Smooth muscle cell of the coronary artery (primary cell): ENCODE results near the gene ADAM33. TPM values are rescaled to one million over a fixed set of nuclear protein-coding genes. Genes with fewer than 3 reads are reported as not detected.

Source experiments
- total RNA-seq: library from RNA; depleted of rRNA; stranded (reverse); fragments of >200 nt; gene quantifications from 2 replicates; pipeline ENCODE4 v1.2.3, GENCODE V29; 2014; ENCODE audit warnings: low replicate concordance

Gene ADAM33, protein sequence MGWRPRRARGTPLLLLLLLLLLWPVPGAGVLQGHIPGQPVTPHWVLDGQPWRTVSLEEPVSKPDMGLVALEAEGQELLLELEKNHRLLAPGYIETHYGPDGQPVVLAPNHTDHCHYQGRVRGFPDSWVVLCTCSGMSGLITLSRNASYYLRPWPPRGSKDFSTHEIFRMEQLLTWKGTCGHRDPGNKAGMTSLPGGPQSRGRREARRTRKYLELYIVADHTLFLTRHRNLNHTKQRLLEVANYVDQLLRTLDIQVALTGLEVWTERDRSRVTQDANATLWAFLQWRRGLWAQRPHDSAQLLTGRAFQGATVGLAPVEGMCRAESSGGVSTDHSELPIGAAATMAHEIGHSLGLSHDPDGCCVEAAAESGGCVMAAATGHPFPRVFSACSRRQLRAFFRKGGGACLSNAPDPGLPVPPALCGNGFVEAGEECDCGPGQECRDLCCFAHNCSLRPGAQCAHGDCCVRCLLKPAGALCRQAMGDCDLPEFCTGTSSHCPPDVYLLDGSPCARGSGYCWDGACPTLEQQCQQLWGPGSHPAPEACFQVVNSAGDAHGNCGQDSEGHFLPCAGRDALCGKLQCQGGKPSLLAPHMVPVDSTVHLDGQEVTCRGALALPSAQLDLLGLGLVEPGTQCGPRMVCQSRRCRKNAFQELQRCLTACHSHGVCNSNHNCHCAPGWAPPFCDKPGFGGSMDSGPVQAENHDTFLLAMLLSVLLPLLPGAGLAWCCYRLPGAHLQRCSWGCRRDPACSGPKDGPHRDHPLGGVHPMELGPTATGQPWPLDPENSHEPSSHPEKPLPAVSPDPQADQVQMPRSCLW
- 0.30 and 48.6 TPM in 2 replicates for total RNA-seq

DNA sequence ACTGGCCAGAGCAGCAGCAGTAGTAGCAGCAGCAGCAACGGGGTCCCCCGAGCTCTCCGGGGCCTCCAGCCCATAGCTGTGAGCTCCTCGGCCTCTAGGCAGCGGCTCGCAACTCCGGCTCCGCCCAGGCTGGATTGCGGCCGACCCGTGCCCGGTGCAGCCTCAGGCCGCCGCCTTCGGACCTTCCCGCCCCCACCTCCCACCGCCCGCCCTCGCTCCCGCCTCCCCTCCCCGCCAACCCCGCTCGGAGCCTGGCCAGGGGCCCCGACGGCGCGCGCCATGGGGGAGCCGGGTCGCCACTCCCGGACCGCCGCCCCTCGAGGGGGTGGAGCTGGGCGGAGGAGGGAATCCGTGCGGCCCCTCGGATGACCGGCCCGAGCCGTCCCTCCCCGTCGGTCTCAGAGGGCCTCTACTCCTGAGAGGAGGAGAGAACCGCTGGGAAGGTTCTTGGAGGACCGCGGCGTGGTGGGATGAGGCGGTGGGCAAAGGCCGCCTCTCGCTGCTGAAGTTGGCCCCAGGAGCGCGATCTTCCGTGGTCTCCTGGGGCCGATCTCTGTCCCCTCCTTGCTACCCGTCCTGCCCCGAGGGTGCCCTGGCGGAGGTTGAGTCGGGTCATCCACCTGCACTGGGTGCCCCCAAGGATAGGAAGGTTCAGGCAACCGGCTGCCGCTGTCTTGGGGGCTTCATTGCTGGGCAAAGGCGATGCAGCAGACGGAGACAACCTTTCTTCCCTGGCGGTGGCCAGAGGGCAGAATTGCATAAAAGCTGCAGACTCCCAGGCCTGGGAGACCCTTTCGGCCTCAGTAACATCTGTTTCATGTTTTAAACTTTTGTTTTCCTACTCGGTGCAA, at the start of gene ADAM33:
TSS of gene ADAM33 (minus strand) at position 80 of the 851 bp plus-strand sequence. CDS start at position 74, 6 bp downstream.

DNA sequence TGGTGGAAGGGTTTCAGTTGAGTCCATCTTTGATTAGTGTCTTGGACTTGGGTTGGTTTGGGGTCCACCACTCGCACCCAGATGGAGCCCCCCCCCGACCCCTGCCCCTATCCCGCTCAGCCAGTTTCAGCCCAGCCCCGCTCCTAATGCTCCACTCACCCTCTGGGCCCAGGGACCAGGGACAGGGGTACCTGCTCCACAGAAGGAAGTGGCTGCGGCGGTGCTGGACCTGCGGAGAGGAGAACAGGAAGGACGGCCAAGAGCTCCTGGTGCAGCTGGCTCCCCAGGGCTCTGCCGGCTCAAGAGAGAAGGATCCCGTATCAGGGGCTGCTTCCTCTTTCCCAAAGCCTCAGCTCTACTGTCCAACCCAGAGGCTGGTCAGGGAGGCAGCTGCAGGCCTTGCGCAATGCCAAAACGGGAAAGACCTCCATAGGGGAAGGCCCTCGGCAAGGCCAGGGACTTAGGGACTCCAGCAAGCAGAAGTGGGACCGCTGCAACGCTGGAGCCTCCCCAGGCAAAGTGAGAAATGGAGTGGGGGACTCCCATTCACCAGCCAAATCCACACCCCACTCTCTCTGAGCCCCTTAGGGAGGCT, 30.6 kb upstream of the ADAM33 start, which contains the start of gene SIGLEC1:
TSS of gene SIGLEC1 (minus strand) at position 322 of the 595 bp plus-strand sequence. CDS start 5,472 bp downstream, outside the sequence.

DNA sequence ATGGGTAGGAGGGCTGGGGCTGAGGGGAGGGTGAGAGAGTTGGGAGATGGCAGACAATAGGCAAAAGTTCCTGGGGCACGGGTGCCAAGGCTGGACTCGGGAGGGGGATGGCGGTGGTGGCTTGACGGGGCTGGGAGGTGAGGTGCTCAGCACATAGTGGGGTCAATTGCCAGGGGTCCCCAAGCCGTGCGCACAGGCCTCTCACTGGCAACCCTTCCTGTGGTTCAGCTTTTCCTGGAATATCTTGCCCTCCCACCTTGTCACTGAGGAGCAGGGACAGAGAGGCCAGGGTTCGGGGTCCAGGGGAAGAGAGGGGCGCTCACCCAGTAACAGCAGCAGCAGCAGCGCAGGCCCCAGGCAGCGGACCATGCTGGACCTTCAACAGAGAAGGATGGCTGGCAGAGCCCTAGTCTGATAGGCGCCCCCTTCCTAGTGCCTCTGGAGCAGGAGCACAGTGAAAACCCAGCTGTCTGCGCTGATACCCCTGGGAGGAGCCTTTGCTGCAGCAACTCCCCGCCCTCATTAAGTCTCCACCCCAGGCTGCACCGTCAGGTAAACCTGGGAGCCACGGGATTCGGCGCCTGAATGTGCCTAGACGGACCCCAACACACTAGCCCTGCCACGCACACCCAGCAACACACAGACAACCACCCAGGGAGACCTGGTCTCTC, 18.6 kb downstream of the ADAM33 start, which contains the start of gene GFRA4:
TSS of gene GFRA4 (minus strand) at position 369 of the 671 bp plus-strand sequence. CDS start at position 369, 0 bp downstream.

Other genes starting within 250 kb of the ADAM33 start
- 38.1 and 42.8 TPM in 2 replicates for gene ATRN, start 211.0 kb downstream of the ADAM33 start, total RNA-seq
- not detected in 2 replicates for gene GFRA4, start 18.6 kb downstream of the ADAM33 start, total RNA-seq
- gene SIGLEC1, start 30.6 kb upstream of the ADAM33 start, total RNA-seq = not detected in 2 replicates
- 3.5 TPM in 1 of 2 replicates, not detected in the other for gene HSPA12B, start 50.7 kb upstream of the ADAM33 start, total RNA-seq
- 20.2 and 22.3 TPM in 2 replicates for gene ADISSP, start 85.7 kb upstream of the ADAM33 start, total RNA-seq
- 0.08 and 0.12 TPM in 2 replicates for gene SPEF1, start 99.4 kb upstream of the ADAM33 start, total RNA-seq
- 103 and 147 TPM in 2 replicates for gene CENPB, start 104.7 kb upstream of the ADAM33 start, total RNA-seq
- gene CDC25B, start 114.3 kb upstream of the ADAM33 start, total RNA-seq = 11.0 and 32.8 TPM in 2 replicates
- gene AP5S1, start 138.5 kb upstream of the ADAM33 start, total RNA-seq = 15.6 and 16.0 TPM in 2 replicates
- gene MAVS, start 164.8 kb upstream of the ADAM33 start, total RNA-seq = 8.4 and 8.7 TPM in 2 replicates
- 31.5 and 36.5 TPM in 2 replicates for gene PANK2, start 207.4 kb upstream of the ADAM33 start, total RNA-seq